ENCODE data around the gene BRD7.

DNA sequence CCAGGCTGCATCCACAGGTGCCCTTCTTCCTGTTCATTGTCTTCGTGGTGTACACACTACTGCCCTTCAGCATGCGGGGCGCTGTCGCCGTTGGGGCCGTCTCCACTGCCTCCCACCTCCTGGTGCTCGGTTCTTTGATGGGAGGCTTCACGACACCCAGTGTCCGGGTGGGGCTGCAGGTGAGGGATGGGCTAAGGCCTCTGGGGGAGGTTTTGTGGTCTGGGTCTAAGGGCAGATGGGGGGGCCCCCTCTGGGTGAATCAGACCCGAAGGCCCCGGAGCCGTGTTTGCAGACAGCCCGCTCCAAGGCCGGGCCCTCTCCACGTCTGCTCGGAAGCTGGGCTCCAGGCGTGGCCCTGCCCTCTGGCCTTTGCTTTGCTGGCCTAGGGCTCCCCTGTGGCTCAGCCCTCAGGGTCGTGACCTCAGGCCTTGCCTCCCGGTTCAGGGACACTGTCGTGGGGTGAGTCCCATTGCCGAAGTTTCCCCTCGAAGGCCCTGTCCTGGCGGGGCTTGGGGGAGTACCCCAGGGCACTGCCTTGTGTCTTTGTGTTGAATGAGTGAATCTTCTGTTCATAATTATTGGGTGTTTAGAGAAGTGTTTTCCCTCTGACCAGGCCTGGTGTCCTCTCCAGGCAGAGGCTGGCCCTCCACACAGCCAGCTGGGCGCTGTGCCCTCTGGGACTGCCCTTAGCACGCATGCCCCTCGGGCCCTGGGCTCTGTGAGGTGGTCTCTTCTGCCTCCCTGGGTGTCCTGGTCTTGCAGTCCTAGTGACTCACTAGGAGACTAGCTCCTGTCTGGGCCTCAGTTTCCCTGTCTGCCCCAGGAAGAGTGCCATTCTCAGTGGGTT lies 76.8 kb downstream of the BRD7 start:
- TF ChIP-seq POLR2A (IDR thresholded peaks at IDR 0.05; ENCODE audit: low read depth, low read length) (no peak), CTCF (IDR thresholded peaks at IDR 0.05; ENCODE audit: extremely low read depth in 1 of 2, insufficient read depth in 1 of 2, low read depth in 1 of 2, low read length in 2 of 2) (no peak), EZH2 (IDR thresholded peaks at IDR 0.05; ENCODE audit: borderline replicate concordance, low read depth, low read length, severe bottlenecking) (no peak), POLR2AphosphoS5 (IDR thresholded peaks at IDR 0.05; ENCODE audit: insufficient read depth, low read depth, low read length) (no peak), MAX (IDR thresholded peaks at IDR 0.05; ENCODE audit: insufficient read depth, insufficient read length) (no peak)
